Type B pancreatic cell (in vitro differentiated cells): ENCODE measurements around the gene PRR23B. TPM values are rescaled to one million over a fixed set of nuclear protein-coding genes. Genes with fewer than 3 reads are reported as not detected.

Source experiments
- DNase-seq: peaks from one replicate; pipeline ENCODE4 v3.0.0; 2021; ENCODE audit warnings: mixed read lengths; ENCODE audit not compliant: unreplicated experiment; ENCODE audit errors: extremely low spot score
- H3K27ac Mint-ChIP-seq: 2 replicates; pipeline ENCODE4 v1.8.0; 2021; ENCODE audit warnings: mild to moderate bottlenecking, mixed read lengths
- H3K27me3 Mint-ChIP-seq: 2 replicates; pipeline ENCODE4 v1.8.0; 2021; ENCODE audit warnings: mixed read lengths
- H3K36me3 Mint-ChIP-seq: 2 replicates; pipeline ENCODE4 v1.8.0; 2021; ENCODE audit warnings: mixed read lengths
- H3K4me1 Mint-ChIP-seq: one replicate; pipeline ENCODE4 v1.8.0; 2021; ENCODE audit warnings: mixed read lengths; ENCODE audit not compliant: unreplicated experiment
- H3K4me3 Mint-ChIP-seq: 2 replicates; pipeline ENCODE4 v1.8.0; 2021; ENCODE audit warnings: mild to moderate bottlenecking, mixed read lengths
- H3K9me3 Mint-ChIP-seq: 2 replicates; pipeline ENCODE4 v1.8.0; 2021; ENCODE audit warnings: mixed read lengths
- total RNA-seq: library from RNA; stranded (reverse); gene quantifications from 2 replicates; pipeline ENCODE4 v1.2.1, GENCODE V29; 2021; ENCODE audit warnings: low replicate concordance
- TF ChIP-seq, protein P1 (sequence below): fragments of 200-600 bp; sonication (generic); conservative IDR thresholded peaks from 2 replicates; pipeline ENCODE4 v1.5.0; 2021; ENCODE audit warnings: antibody characterized with exemption, mild to moderate bottlenecking

PRR23B gene
- total RNA-seq, 1 donor from 2014 or later, result not detected

DNA sequence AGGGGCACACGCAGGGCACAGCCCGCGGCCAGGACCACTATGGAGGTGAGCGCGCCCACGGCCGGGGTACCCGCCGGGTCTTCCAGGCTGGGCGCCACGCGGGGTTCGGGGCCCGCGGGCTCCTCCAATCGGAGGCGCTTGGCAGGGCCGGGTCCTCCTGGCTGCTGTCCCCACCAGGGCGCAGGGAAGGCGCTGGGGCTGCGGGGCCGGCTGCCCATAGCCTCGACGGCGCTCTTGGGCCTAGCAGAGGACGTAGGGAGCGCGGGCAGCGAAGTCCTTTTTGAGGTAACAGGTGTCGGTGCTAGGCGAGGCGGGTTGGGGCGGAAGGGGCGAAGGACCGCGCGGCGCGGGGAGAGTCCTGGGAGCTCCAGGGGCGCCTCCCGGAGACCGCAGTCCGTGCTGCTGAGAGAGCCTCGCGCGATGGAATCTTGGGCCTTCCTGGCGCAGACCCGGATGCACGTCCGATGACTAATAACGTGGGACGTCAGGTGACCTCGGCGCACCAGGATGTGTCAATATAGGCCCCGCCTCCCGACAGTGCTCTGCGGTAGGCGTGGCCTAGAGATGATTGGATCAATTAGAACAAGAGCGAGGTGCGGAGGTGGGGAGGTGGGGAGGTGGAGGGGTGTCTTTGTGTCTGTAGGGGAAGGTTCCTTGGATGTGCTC, 14.5 kb downstream of the PRR23B start, which contains the start of gene PRR23A:
PRR23A (minus strand) TSS at position 218 of the 666 bp plus-strand sequence; CDS start at position 218, 0 bp downstream.
- H3K9me3 Mint-ChIP-seq, result peaks cover 11% of the 10 kb centered on the region
- H3K27me3 Mint-ChIP-seq, result no peaks in the 10 kb centered on the region
- no peak for DNase-seq
- no peak within 1 kb of the TSS for H3K27ac Mint-ChIP-seq
- H3K4me3 Mint-ChIP-seq, result no peak within 1 kb of the TSS
- H3K36me3 Mint-ChIP-seq, result no peaks in the 10 kb centered on the region
- no peaks in the 10 kb centered on the region for H3K4me1 Mint-ChIP-seq
- TF ChIP-seq, protein P1, sequence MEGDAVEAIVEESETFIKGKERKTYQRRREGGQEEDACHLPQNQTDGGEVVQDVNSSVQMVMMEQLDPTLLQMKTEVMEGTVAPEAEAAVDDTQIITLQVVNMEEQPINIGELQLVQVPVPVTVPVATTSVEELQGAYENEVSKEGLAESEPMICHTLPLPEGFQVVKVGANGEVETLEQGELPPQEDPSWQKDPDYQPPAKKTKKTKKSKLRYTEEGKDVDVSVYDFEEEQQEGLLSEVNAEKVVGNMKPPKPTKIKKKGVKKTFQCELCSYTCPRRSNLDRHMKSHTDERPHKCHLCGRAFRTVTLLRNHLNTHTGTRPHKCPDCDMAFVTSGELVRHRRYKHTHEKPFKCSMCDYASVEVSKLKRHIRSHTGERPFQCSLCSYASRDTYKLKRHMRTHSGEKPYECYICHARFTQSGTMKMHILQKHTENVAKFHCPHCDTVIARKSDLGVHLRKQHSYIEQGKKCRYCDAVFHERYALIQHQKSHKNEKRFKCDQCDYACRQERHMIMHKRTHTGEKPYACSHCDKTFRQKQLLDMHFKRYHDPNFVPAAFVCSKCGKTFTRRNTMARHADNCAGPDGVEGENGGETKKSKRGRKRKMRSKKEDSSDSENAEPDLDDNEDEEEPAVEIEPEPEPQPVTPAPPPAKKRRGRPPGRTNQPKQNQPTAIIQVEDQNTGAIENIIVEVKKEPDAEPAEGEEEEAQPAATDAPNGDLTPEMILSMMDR, result no peak

DNA sequence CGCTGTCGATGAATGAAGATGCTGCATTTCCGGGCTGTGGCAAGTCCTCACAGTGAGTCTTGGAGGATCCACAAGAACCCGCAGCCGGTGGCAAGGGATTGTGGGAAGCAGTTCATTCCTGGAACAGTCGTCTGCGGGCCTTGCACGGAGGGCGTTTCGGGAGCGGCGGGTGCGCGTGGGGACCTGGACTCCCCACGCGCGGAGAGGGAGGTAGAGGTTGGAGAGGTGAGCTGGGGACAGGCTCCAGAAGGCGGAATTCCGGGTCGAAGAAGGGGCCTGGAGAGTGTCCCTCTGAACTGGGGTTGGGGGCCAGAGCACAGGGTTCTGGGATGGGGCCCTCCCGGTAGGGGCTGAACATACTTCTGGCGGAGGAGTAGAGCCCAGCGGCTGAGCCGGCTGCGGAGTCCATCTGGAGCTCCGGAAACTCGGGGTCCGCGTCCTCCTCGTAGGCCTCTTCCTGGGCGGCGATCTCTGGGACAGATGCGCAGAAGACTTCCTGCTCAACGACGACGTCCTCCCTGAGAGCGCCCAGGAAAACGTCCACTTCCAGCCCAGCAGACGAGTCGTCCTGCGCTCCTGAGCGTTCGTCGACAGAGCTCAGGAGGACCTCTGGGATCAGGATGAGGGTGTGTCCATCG, 15.3 kb downstream of the PRR23B start:
- H3K27me3 Mint-ChIP-seq, result no peaks in the 10 kb centered on the region
- no peak for DNase-seq
- H3K9me3 Mint-ChIP-seq, result peaks cover 11% of the 10 kb centered on the region
- no peaks in the 10 kb centered on the region for H3K4me1 Mint-ChIP-seq
- no peak overlapping the region for H3K4me3 Mint-ChIP-seq
- H3K36me3 Mint-ChIP-seq, result no peaks in the 10 kb centered on the region
- TF ChIP-seq, protein P1, result no peak
- no peak overlapping the region for H3K27ac Mint-ChIP-seq

DNA sequence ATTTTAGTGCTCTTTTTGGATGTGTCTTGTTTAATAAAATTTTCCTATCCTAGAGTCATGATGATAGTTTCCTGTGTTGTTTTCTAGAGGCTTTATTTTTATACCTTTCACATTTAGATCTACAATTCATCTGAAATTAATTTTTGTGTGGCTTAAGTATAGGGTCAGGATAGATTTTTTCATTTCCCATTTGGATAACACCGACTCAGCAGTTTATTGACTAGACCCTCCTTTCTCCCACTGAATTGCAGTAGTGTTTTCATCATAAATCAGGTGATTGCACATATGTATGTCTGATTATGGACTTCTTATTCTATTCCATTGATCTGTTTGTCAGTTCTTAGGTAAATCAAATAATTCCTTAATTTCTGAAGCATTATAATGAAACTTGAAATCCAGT, 25.0 kb downstream of the PRR23B start:
- no peaks in the 10 kb centered on the region for H3K9me3 Mint-ChIP-seq
- H3K4me3 Mint-ChIP-seq, result no peak overlapping the region
- no peaks in the 10 kb centered on the region for H3K36me3 Mint-ChIP-seq
- no peak overlapping the region for H3K27ac Mint-ChIP-seq
- DNase-seq, result no peak
- no peaks in the 10 kb centered on the region for H3K4me1 Mint-ChIP-seq
- H3K27me3 Mint-ChIP-seq, result peaks cover 57% of the 10 kb centered on the region
- TF ChIP-seq, protein P1, result no peak

DNA sequence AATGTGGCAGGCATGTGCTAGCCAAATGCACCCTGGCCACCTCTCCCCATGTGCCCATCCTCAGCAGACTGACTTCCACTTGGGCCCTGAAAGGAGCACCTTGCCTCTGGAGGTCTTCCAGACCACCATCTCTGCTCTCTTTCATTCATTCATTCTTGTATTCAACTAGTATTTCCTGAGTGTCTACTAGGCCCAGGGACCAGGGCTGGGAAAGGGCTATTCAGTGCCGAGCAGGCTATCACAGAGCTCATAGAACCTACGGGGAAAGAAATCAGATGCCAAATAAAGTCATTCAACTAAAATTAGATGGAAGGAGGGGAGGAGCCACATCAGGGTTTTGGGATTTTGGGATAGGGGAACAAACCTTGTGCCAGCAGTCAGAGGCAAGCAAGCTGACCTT, 33.5 kb downstream of the PRR23B start:
- no peaks in the 10 kb centered on the region for H3K9me3 Mint-ChIP-seq
- no peaks in the 10 kb centered on the region for H3K36me3 Mint-ChIP-seq
- peaks cover 3% of the 10 kb centered on the region for H3K4me1 Mint-ChIP-seq
- no peak overlapping the region for H3K4me3 Mint-ChIP-seq
- peaks cover 42% of the 10 kb centered on the region for H3K27me3 Mint-ChIP-seq
- no peak for DNase-seq
- TF ChIP-seq, protein P1, result no peak
- H3K27ac Mint-ChIP-seq, result no peak overlapping the region

DNA sequence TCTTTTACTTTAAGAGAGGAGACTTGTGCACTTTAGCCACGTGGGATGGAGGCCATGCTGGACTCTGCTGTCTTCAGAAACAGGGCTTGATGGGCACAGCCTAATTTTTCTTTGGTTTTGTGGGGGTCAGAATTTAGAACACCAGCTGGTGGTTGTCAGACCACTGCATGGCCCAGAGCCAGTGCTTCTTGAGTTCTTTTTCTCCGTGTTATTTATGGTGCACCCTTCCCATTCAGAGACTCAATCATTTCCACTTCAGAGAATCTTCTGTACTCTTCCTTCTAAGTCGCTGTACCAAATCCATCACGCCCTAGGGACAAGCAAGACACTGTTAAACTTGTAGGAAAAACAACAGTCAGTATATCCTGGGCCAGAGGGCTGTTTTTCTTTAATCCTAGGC, 34.8 kb downstream of the PRR23B start:
- Mint-ChIP-seq H3K4me1 (peaks cover 3% of the 10 kb centered on the region), H3K27me3 (peaks cover 43% of the 10 kb centered on the region), H3K27ac (no peak overlapping the region), H3K36me3 (no peaks in the 10 kb centered on the region), H3K4me3 (no peak overlapping the region), H3K9me3 (no peaks in the 10 kb centered on the region)
- TF ChIP-seq, protein P1, result no peak
- DNase-seq, result no peak
